Lower leg skin (tissue), 3 donors: Measurements from ENCODE around the gene NPAS2.

Experiments used
- POLR2A ChIP-seq, 2 donors: fragments of 450-650 bp; IDR thresholded peaks; one replicate each; pipeline ENCODE4 v1.6.1; 2016 to 2017; ENCODE audit warnings: antibody characterized with exemption in 2 of 2, mild to moderate bottlenecking in 1 of 2, moderate library complexity in 1 of 2
- TF ChIP-seq, protein P1 (sequence below), 3 donors: fragments of 450-650 bp; IDR thresholded peaks; one replicate each; pipeline ENCODE4 v1.5.1; 2016; ENCODE audit warnings: antibody characterized with exemption in 3 of 3, mild to moderate bottlenecking in 3 of 3, moderate library complexity in 2 of 3

DNA sequence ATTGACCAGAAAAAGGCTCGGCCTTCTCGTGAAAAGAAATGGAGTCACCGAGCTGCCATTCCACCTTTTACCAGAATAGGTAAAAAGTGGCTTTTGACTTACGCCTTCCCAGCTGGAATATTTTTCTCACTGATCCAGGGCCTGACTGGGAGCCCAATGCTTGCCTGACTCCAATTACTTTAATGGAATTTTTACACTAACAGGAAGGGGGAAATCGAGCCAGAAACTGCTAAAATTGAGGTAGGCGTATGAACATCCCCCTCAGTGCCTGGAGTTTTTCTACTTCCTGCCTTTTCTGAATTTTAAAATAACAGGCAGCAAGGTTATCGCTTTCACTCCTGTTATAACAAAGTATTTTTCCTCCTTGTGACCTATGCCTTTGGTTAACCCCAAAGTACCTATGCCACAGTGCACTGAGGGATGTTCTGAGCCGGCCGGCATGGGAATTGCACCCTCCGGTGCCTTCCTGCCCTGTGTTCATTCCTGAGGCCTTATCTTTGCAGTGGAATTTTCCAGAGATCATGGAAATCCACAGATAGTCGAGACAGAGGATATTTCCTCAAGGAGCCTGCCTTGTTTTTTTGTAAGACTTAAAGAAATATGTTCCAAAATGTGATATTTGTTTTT, 163.9 kb downstream of the NPAS2 start:
- TF ChIP-seq, protein P1, sequence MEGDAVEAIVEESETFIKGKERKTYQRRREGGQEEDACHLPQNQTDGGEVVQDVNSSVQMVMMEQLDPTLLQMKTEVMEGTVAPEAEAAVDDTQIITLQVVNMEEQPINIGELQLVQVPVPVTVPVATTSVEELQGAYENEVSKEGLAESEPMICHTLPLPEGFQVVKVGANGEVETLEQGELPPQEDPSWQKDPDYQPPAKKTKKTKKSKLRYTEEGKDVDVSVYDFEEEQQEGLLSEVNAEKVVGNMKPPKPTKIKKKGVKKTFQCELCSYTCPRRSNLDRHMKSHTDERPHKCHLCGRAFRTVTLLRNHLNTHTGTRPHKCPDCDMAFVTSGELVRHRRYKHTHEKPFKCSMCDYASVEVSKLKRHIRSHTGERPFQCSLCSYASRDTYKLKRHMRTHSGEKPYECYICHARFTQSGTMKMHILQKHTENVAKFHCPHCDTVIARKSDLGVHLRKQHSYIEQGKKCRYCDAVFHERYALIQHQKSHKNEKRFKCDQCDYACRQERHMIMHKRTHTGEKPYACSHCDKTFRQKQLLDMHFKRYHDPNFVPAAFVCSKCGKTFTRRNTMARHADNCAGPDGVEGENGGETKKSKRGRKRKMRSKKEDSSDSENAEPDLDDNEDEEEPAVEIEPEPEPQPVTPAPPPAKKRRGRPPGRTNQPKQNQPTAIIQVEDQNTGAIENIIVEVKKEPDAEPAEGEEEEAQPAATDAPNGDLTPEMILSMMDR (IDR thresholded peaks at IDR 0.05), result no peak
- no peak for TF ChIP-seq POLR2A (IDR thresholded peaks at IDR 0.05)
